Pancreas (tissue), 10 donors: ENCODE results near the gene NABP1. TPM values are rescaled to one million over a fixed set of nuclear protein-coding genes. Genes with fewer than 3 reads are reported as not detected.
A peak's percentile ranks its signal among the peaks of the same experiment; 100 is the strongest.

Experiments
- ATAC-seq, 4 donors: fragments of 200-7000 bp; cut with Tn5 transposase; one replicate each; pipeline versions ENCODE4 v1.8.0 to v1.9.1; 2020; ENCODE audit warnings: mild to moderate bottlenecking in 4 of 4, moderate library complexity in 4 of 4
- DNase-seq, 6 donors: peaks; one replicate each; pipeline ENCODE4 v3.0.0-alpha.2; 2020
- FAIRE-seq: peaks from 2 replicates; lab custom pipeline; 2012; peaks lifted over from hg19 to GRCh38; lab: Jason Lieb, UNC
- H3K27ac ChIP-seq, 4 donors: fragments of 200-600 bp; sonication (generic); 1 replicate in 3 of 4; 2 replicates in 1 of 4; pipeline versions ENCODE4 v1.5.0 to v1.8.0; 2020
- H3K27me3 ChIP-seq, 4 donors: fragments of 200-600 bp; one replicate each; pipeline ENCODE4 v1.8.0; 2021
- H3K36me3 ChIP-seq, 3 donors: fragments of 200-600 bp; sonication (generic) in 1 of 3; one replicate each; pipeline versions ENCODE4 v1.5.0 to v1.8.0; 2020 to 2021
- H3K4me1 ChIP-seq, 3 donors: fragments of 200-600 bp; one replicate each; pipeline ENCODE4 v1.8.0; 2021
- H3K4me3 ChIP-seq, 4 donors: fragments of 200-600 bp; sonication (generic) in 2 of 4; one replicate each; pipeline versions ENCODE4 v1.5.0 to v1.8.0; 2020 to 2021
- H3K9me3 ChIP-seq, 4 donors: fragments of 200-600 bp; one replicate each; pipeline ENCODE4 v1.8.0; 2021
- CTCF ChIP-seq, 4 donors: fragments of 200-600 bp; sonication (generic) in 3 of 4; IDR thresholded peaks; one replicate each; pipeline versions ENCODE4 v1.5.0 to v1.8.0; 2021; ENCODE audit warnings: antibody characterized with exemption in 4 of 4
- WGBS, 2 donors: extraction: QIAGEN DNeasy Blood & Tissue Kit; methylation state at CpG; one replicate each; pipeline ENCODE4 v1.1.7; 2013; 5-methylcytosine and 5-hydroxymethylcytosine counted together
- intact Hi-C, 3 donors: fragments of 100-400 bp; cut with DNase I; formaldehyde crosslinking; loops; one replicate each; pipeline versions ENCODE4 v1.11.1 to v1.14.2; 2022
- polyA plus RNA-seq, 2 donors: library from polyadenylated mRNA; stranded (reverse); fragments of 200-250 nt; gene quantifications; one replicate each; pipeline ENCODE4 v1.2.3, GENCODE V29; 2013
- total RNA-seq, 6 donors: library from RNA; stranded (reverse); fragmentation: NEBNext Ultra II Directional in 4 of 6; extraction: Animal tissue kit (Norgen Biotek cat#: 25700) in 4 of 6; gene quantifications; one replicate each; pipeline versions ENCODE4 v1.2.1 to v1.2.4, GENCODE V29; 2021 to 2023
- donor health status: healthy with polysubstance abuse.
- donor health status: DM: no; HTN: no; CAD: no; lungs with moderate emphysema.
- donor health status: DM: no; HTN: no; CAD: no.
- donor health status: control.
- donor health status: control.
- donor health status: Bipolar disorder and iron deficiency.
- donor health status: DM: yes; HTN: yes; CAD: no.
- donor health status: DM: no; HTN: no; CAD: no.
- donor health status: DM: no; HTN: no; CAD: no.
- donor health status: DM: yes; HTN: yes; CAD: no.

NABP1 gene
- total and polyA plus RNA-seq, 8 donors = 2.9 to 12.8 (median 5.0) TPM

GRCh38 chr2:191678437-191679100, 633 bp downstream of the NABP1 start:
- no peaks in the 10 kb centered on the region for H3K36me3 ChIP-seq
- peak overlapping the region; percentile 43 to 66 (median 54) for H3K4me3 ChIP-seq
- no peak for TF ChIP-seq CTCF (IDR thresholded peaks at IDR 0.05)
- H3K27me3 ChIP-seq = no peaks in the 10 kb centered on the region
- no peaks in the 10 kb centered on the region for H3K9me3 ChIP-seq
- intact Hi-C loops = no loop called here
- DNase-seq = peak; percentile 45 to 84 (median 68)
- H3K27ac ChIP-seq = peak overlapping the region; percentile 87 to 99 (median 98)
- FAIRE-seq = no peak
- peak; percentile 31 to 48 (median 42) for ATAC-seq
- 1 to 2% methylated on average over 40 of the region's 40 CpGs for whole genome bisulfite sequencing, 2 donors
- H3K4me1 ChIP-seq = peaks cover 0 to 15% (median 9%) of the 10 kb centered on the region in 3 donors

- TF ChIP-seq CTCF (IDR thresholded peaks at IDR 0.05) = no peak
- DNase-seq (no peak), FAIRE-seq (no peak), ATAC-seq (no peak)
- intact Hi-C loops = loop anchor here in 1 of 3 donors (5.0 kb wide), 1 partner anchor 123 kb away; no protein-coding TSS in a partner anchor
- Histone ChIP-seq H3K4me3 (peak overlapping the region in 1 of 4 donors; percentile 66), H3K27ac (peak overlapping the region in 1 of 4 donors; percentile 42), H3K36me3 (peaks cover 0 to 5% (median 0%) of the 10 kb centered on the region in 3 donors), H3K4me1 (peaks cover 0 to 15% (median 9%) of the 10 kb centered on the region in 3 donors), H3K27me3 (no peaks in the 10 kb centered on the region), H3K9me3 (no peaks in the 10 kb centered on the region)
- WGBS, 2 donors = 92 to 97% methylated on average over 4 of the region's 4 CpGs
Measured at GRCh38 chr2:191679818-191680600, 2.1 kb downstream of the NABP1 start.

- peaks cover 0 to 15% (median 9%) of the 10 kb centered on the region in 3 donors for H3K4me1 ChIP-seq
- intact Hi-C loops = loop anchor here in 1 of 3 donors (5.0 kb wide), 1 partner anchor 123 kb away; no protein-coding TSS in a partner anchor
- ATAC-seq (no peak), FAIRE-seq (no peak), DNase-seq (no peak)
- H3K27me3 ChIP-seq = no peaks in the 10 kb centered on the region
- no peak overlapping the region for H3K27ac ChIP-seq
- H3K9me3 ChIP-seq = no peaks in the 10 kb centered on the region
- peaks cover 0 to 5% (median 0%) of the 10 kb centered on the region in 3 donors for H3K36me3 ChIP-seq
- peak overlapping the region in 1 of 4 donors; percentile 2 for H3K4me3 ChIP-seq
- 47 to 65% methylated on average over 1 of the region's 1 CpG for WGBS, 2 donors
- no peak for TF ChIP-seq CTCF (IDR thresholded peaks at IDR 0.05)
Measured at GRCh38 chr2:191680639-191681038, 2.7 kb downstream of the NABP1 start.

- Histone ChIP-seq H3K27me3 (no peaks in the 10 kb centered on the region), H3K4me1 (peaks cover 0 to 8% (median 0%) of the 10 kb centered on the region in 3 donors), H3K9me3 (no peaks in the 10 kb centered on the region), H3K4me3 (no peak overlapping the region), H3K36me3 (peaks cover 0 to 5% (median 0%) of the 10 kb centered on the region in 3 donors), H3K27ac (no peak overlapping the region)
- FAIRE-seq (no peak), ATAC-seq (no peak), DNase-seq (no peak)
- no peak for TF ChIP-seq CTCF (IDR thresholded peaks at IDR 0.05)
- 95% methylated on average over 6 of the region's 6 CpGs for WGBS, 2 donors
- intact Hi-C loops = loop anchor here in 1 of 3 donors (5.0 kb wide), 1 partner anchor 125 kb away; no protein-coding TSS in a partner anchor
Measured at GRCh38 chr2:191682126-191682525, 4.2 kb downstream of the NABP1 start.
